DND-41 (cell line): ENCODE results near the gene DAB1.

ENCODE experiments used
- EZH2 ChIP-seq: IDR thresholded peaks from 3 replicates; pipeline ENCODE4 v1.6.1; 2012; ENCODE audit warnings: borderline replicate concordance, low read depth, mild to moderate bottlenecking, moderate library complexity, low read length, inconsistent platforms; ENCODE audit not compliant: severe bottlenecking
- TF ChIP-seq, protein P1 (sequence below): IDR thresholded peaks from 2 replicates; pipeline ENCODE4 v1.5.1; 2012; ENCODE audit warnings: borderline replicate concordance, low read length, moderate library complexity, mild to moderate bottlenecking; ENCODE audit not compliant: poor library complexity, severe bottlenecking; ENCODE audit errors: extremely low read depth

DNA sequence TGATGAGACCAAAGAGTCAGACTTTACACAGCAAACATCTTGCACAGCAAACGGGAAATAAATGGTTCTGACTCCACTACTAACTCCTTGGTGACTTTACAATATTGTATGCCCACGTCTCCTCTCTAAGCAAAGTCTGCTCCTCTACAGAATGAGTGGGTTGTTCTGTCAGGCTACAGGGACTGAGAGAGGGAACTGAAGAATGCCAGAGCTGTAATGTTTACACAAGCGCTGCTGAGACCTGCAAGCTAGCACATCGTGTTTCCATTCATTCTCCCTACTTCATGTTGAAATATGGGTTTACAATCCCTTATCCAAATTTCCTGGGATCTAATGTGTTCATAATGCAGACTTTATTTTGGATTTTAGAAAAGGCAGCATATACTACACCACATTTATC lies 15.9 kb downstream of the DAB1 start:
- TF ChIP-seq, protein P1, sequence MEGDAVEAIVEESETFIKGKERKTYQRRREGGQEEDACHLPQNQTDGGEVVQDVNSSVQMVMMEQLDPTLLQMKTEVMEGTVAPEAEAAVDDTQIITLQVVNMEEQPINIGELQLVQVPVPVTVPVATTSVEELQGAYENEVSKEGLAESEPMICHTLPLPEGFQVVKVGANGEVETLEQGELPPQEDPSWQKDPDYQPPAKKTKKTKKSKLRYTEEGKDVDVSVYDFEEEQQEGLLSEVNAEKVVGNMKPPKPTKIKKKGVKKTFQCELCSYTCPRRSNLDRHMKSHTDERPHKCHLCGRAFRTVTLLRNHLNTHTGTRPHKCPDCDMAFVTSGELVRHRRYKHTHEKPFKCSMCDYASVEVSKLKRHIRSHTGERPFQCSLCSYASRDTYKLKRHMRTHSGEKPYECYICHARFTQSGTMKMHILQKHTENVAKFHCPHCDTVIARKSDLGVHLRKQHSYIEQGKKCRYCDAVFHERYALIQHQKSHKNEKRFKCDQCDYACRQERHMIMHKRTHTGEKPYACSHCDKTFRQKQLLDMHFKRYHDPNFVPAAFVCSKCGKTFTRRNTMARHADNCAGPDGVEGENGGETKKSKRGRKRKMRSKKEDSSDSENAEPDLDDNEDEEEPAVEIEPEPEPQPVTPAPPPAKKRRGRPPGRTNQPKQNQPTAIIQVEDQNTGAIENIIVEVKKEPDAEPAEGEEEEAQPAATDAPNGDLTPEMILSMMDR: no peak
- no peak for TF ChIP-seq EZH2
